Hindlimb muscle (tissue), 1 donor: ENCODE results near the gene SEPTIN1. TPM values are rescaled to one million over a fixed set of nuclear protein-coding genes. Genes with fewer than 3 reads are reported as not detected.

ENCODE experiments used
- DNase-seq: peaks from one replicate; pipeline ENCODE4 v3.0.0-alpha.2; 2013
- polyA plus RNA-seq: library from polyadenylated mRNA; unstranded; fragments of 120-200 nt; gene quantifications from one replicate; pipeline ENCODE4 v1.2.1, GENCODE V29; 2013; ENCODE audit not compliant: insufficient read length

The SEPTIN1 gene
- polyA plus RNA-seq, 1 donor, result 3.2 TPM

DNA sequence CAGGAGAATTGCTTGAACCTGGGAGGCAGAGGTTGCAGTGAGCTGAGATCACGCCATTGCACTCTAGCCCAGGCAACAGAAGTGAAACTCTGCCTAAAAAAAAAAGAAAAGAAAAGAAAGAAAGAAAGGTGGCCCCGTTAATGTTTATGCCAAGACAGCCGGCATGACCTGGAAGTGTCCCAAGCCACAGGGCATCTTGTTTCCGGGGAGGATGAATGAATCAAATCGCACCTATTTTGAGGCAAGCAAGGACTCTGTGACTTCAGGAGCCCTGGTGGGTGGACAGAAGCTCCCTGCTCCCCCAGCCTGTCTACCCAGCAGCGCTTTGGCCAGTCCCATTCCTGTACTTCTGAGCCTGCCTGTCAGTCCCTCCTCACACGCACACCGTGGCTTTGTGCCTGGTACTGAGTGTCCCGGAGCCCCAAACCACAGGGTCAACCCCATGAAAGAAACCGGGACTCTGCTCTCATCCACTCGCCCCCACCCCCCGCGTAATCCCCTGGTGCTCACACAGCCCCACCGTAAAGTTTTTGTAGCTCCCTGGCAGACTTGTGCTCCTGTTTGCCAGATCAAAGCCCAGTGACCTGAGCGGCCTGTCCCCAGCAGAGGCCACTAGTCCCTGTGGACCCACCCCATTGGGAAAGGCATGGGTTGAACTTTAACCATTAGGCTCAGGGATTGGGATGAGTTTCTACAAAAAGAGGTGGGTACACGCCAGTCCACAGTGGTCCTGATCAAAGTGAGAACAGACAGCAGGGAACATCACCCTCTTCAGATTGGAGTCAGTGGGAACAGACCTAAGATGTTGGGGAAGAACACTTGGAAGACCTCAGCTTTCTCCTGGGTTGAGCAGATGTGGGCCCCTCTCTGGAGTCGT is 46.5 kb downstream of the SEPTIN1 start:
- DNase-seq, result no peak

DNA sequence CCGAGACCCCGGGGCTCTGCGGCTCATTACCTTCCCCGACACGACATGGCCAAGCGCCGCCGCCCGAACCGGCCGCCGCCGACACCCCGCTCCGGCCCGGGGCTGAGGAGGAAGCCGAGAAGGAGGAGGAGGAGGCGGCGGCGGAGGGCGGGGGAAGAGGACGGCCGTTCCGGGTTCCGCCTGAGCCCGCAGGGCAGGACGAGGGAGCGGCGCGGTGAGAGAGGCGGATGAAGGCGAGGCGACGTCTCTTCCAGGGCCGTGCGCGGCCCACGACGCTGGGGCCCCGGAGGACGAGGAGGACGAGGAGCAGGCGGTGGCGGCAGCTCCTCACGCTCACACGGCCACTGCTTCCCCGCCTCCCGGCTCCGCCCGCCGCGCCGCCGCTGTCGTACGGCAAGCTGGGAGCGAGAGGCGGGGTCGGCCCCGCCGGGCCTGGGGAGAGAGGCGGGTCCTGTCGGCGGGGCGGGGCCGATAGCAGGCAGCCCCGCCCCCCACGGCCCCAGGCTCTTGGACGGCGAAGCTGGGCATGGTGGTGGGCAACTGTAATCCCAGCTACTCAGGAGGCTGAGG is 47.2 kb downstream of the SEPTIN1 start:
- DNase-seq, result peak; percentile 72

DNA sequence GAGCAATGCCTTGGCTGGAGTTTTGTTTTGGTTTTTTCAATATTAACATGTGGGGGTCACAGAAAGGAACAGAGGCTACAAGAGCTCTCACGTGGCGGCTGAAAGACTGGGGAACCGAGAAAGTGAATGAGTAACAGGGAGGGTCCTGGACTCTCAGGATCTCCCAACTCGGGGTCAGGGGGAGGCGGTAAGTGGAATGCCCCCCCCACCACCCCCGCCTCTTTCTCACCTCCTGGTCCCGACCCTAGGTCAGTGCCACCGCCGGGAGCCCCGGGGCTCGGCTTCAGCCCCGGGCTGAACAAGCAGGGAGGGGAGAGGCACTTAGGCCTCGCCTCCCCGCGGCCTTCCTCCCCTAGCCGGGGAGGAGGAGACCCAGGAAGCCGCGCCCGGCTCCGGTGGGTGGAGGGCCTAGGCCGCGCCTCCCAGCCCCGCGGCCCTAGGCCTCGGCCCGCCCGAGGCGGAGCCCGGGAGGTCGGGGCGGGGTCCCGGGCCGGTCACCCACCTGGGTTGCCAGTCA is 47.8 kb downstream of the SEPTIN1 start:
- DNase-seq, result peak; percentile 85

Other genes starting within 250 kb of the SEPTIN1 start
- gene CORO1A, start 199.0 kb downstream of the SEPTIN1 start, polyA plus RNA-seq, result 16.8 TPM
- gene BOLA2B, start 188.9 kb downstream of the SEPTIN1 start, polyA plus RNA-seq, result 24.3 TPM
- 17.2 TPM for gene SLX1A, start 188.7 kb downstream of the SEPTIN1 start, polyA plus RNA-seq
- 4.5 TPM for gene SULT1A3, start 183.3 kb downstream of the SEPTIN1 start, polyA plus RNA-seq
- 15.5 TPM for gene NPIPB13, start 134.1 kb downstream of the SEPTIN1 start, polyA plus RNA-seq
- gene CD2BP2, start 27.3 kb downstream of the SEPTIN1 start, polyA plus RNA-seq, result 34.3 TPM
- gene TBC1D10B, start 12.1 kb downstream of the SEPTIN1 start, polyA plus RNA-seq, result 40.8 TPM
- 9,565 TPM for gene MYL11, start 7.8 kb downstream of the SEPTIN1 start, polyA plus RNA-seq
- gene ZNF48, start 12.9 kb upstream of the SEPTIN1 start, polyA plus RNA-seq, result 7.0 TPM
- 6.0 TPM for gene ZNF771, start 25.0 kb upstream of the SEPTIN1 start, polyA plus RNA-seq
- 28.4 TPM for gene DCTPP1, start 47.5 kb upstream of the SEPTIN1 start, polyA plus RNA-seq
- gene SEPHS2, start 63.3 kb upstream of the SEPTIN1 start, polyA plus RNA-seq, result 13.0 TPM
- gene ITGAL, start 90.2 kb upstream of the SEPTIN1 start, polyA plus RNA-seq, result 4.1 TPM
- 31.0 TPM for gene ZNF768, start 144.0 kb upstream of the SEPTIN1 start, polyA plus RNA-seq
- 7.0 TPM for gene ZNF747, start 152.3 kb upstream of the SEPTIN1 start, polyA plus RNA-seq
- gene ZNF764, start 175.8 kb upstream of the SEPTIN1 start, polyA plus RNA-seq, result 9.6 TPM
- gene ZNF688, start 189.2 kb upstream of the SEPTIN1 start, polyA plus RNA-seq, result 9.7 TPM
- 12.9 TPM for gene ZNF785, start 203.1 kb upstream of the SEPTIN1 start, polyA plus RNA-seq
- 7.2 TPM for gene ZNF689, start 227.8 kb upstream of the SEPTIN1 start, polyA plus RNA-seq